ES-I3 (cell line): ENCODE results near the gene ZNF584.
"Not testable (repeated sequence)": the region's sequence is repeated elsewhere in the genome, so short reads cannot be mapped to it uniquely, and the experiment has no call there.

Source experiments
- H3K36me3 ChIP-seq: 2 replicates; pipeline ENCODE4 v1.6.1; 2013; ENCODE audit warnings: mild to moderate bottlenecking, low read length, control low read depth, moderate library complexity; ENCODE audit not compliant: insufficient read depth
- H3K4me1 ChIP-seq: 2 replicates; pipeline ENCODE4 v1.6.1; 2013; ENCODE audit warnings: mild to moderate bottlenecking, control low read depth, low read length; ENCODE audit not compliant: insufficient read depth
- H3K9ac ChIP-seq: 2 replicates; pipeline ENCODE4 v1.6.1; 2013; ENCODE audit warnings: low read depth, mild to moderate bottlenecking, low read length, moderate library complexity
- H3K9me3 ChIP-seq: 2 replicates; pipeline ENCODE4 v1.6.1; 2013; ENCODE audit warnings: mild to moderate bottlenecking, low read length, moderate library complexity; ENCODE audit not compliant: control insufficient read depth, insufficient read depth

Gene ZNF584

DNA sequence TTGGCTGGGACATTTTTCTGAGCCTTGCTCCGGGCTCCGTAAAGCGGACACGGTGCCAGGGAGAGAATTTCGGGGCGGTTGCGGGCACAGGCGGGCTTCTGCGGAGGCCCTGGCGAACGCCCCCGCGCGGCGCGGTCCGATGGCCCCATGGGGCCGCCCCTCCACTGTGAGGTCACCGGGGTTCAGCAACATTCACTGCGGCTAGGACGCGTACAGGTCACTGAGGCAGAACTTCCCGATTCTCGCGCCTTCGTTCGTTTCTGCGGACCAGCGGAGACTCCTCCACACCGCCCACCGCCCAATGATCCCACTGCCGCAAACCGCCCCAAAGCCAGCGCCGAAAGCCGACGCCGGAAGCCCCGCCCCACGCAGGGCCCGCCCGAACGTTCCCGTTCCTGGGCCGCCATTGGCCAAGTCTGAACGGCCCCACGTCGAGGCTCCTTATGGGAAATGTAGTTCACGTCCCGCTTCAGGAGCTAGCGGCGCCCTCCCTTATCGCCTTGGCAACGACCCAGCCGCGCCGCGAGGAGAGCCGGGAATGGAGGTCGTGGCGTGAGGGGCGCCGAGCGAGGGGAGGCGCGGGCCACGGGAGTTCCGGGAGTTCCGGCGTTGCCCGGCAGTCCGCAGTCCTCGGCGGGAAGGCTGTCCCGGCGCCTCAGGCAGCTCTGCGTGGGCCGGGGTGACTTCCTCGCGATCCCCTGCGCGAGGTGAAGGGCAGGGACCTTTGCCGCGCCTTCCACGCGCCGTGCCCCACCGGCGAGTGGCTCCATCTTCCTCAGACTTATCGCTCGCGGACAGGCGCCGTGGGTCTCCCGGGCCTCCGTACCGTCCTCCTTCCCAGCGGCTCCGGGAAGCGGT is at the start of gene ZNF584:
Gene ZNF584 (plus strand): TSS at position 498 of the 858 bp plus-strand sequence. CDS start 499 bp downstream, outside the sequence.
- Histone ChIP-seq H3K4me1 (no peaks in the 10 kb centered on the region), H3K9ac (peak within 1 kb of the TSS; percentile 86), H3K9me3 (no peaks in the 10 kb centered on the region), H3K36me3 (no peaks in the 10 kb centered on the region)

- peak overlapping the region; percentile 82 for H3K9ac ChIP-seq
- no peaks in the 10 kb centered on the region for H3K9me3 ChIP-seq
- H3K4me1 ChIP-seq = no peaks in the 10 kb centered on the region; the same call in 1 of the 2 replicates
- no peaks in the 10 kb centered on the region for H3K36me3 ChIP-seq
Measured at GRCh38 chr19:58361900-58362271, 46.6 kb upstream of the ZNF584 start.

DNA sequence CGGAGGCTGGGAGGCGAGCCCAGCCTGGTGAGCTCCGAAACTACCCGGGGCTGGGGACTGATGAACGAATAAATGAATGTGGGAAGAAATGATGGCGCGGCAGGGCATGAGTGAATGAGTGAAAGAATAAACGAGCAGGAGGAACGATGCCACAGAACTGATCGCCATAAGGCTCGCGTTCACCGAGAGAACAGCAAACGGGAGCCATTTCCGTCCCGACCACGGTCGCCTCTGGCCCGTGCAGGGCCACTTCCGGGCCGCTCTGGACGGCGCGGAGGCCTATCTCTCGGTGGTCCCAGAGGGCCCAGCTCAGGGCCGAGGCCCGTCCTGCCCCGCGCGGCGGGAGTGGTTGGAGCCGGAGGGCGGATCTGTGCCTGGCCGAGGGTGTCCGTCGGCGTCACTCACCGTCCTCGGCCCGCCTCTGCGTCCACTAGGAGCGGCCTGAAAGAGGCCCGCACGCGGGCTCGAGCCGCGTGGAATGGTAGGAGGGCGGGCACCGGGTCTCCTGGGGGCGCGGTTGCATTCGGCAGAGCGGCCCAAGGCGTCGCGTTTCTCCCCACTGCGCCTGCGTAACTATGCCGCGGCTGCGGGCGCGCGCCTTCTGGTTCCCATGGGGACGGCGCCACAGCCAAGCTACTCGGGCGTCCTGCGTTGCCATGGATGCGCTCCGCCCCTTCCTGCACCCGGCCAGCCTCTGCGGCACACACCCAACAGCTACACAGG is 46.0 kb upstream of the ZNF584 start, which contains the start of gene ZNF497:
Gene ZNF497 (minus strand): TSS at position 480 of the 723 bp plus-strand sequence. CDS start 5,116 bp downstream, outside the sequence.
- Histone ChIP-seq H3K9ac (peak within 1 kb of the TSS; percentile 82), H3K4me1 (no peaks in the 10 kb centered on the region; the same call in 1 of the 2 replicates), H3K36me3 (no peaks in the 10 kb centered on the region), H3K9me3 (no peaks in the 10 kb centered on the region)

- no peaks in the 10 kb centered on the region for H3K9me3 ChIP-seq
- H3K4me1 ChIP-seq = no peaks in the 10 kb centered on the region
Measured at GRCh38 chr19:58364146-58364545, 44.3 kb upstream of the ZNF584 start.

GRCh38 chr19:58366585-58367430 is 41.6 kb upstream of the ZNF584 start:
- no peaks in the 10 kb centered on the region for H3K4me1 ChIP-seq
- no peaks in the 10 kb centered on the region for H3K36me3 ChIP-seq
- no peak overlapping the region for H3K9ac ChIP-seq
- H3K9me3 ChIP-seq = no peaks in the 10 kb centered on the region

More at GRCh38 chr19:58364146-58364545, 44.3 kb upstream of the ZNF584 start:
- Histone ChIP-seq H3K9ac (no peak overlapping the region), H3K36me3 (no peaks in the 10 kb centered on the region)

DNA sequence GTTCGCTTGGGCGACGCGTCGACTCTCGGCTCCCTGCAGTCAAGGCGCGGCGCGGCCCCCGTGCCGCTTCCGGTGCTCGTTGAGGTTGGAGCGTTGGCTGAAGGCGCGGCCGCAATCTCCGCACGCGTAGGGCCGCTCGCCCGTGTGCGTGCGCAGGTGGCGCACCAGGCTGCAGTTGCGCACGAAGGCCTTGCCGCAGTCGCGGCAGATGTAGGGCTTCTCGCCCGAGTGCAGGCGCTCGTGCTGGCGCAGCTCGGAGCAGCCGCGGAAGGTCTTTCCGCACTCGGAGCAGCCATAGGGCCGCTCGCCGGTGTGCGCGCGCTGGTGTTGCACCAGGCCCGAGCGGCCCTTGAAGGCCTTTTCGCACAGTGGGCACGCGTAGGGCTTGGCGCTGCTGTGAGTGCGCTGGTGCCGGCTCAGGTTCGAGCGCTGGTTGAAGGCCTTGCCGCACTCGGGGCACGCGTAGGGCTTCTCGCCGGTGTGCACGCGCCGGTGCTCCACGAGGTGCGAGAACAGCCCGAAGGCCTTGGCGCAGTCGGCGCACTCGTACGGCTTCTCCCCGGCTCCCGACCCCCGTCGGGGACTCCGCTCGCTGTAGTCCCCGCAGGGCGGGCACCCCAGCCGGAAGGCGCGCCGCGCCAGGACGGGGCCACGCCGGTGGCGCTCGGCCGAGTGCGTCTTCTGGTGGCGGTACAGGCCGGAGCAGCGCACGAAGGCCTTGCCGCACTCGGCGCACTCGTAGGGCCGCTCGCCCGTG is 40.6 kb upstream of the ZNF584 start:
- Histone ChIP-seq H3K9me3 (no peaks in the 10 kb centered on the region), H3K36me3 (no peaks in the 10 kb centered on the region), H3K4me1 (no peaks in the 10 kb centered on the region), H3K9ac (no peak overlapping the region)

DNA sequence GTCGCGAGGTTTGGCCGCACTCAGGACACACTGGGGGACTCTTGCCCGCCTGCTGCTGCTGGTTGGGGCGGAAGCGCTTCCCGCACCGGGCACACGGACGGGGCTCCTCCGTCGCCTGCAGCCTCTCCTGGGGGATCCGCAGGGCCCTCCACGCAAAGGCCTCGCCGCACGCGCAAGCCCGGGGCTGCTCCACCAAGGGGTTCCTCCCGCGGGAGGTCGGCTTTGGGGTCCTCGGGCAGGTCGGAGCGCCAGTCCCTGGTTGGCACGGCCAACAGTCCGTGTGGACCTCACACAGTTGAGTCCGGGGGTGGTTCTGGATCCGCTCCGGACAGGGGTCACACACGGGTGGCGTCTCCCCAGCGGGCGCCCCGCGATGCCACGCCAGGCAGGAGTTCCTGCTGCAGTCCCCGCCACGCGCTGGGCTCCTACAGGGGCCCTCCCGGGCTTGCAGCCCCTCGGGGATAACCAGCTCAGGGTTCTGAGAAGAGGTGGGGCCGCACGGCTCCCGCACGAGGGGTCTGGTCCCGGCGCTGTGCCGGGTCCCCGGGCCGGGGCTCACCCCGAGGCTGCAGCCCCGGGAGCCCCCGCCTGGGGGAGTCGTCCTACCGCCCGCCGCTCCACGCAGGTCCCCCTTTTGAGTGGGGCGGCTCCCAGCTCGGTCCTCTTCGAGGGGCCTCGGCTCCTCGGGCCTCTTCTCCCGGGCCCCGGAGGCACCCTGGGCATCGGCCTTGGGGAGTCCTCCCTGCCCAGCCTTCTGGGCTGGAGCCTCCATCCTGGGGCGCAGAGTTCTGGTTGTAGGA is 39.7 kb upstream of the ZNF584 start:
- Histone ChIP-seq H3K9ac (no peak overlapping the region), H3K36me3 (no peaks in the 10 kb centered on the region), H3K4me1 (no peaks in the 10 kb centered on the region), H3K9me3 (no peaks in the 10 kb centered on the region)

- H3K9ac ChIP-seq = no peak overlapping the region
- no peaks in the 10 kb centered on the region for H3K4me1 ChIP-seq
Measured at GRCh38 chr19:58372311-58373133, 35.9 kb upstream of the ZNF584 start.

GRCh38 chr19:58374200-58374599 is 34.2 kb upstream of the ZNF584 start:
- Histone ChIP-seq H3K9me3 (no peaks in the 10 kb centered on the region), H3K9ac (no peak overlapping the region), H3K4me1 (no peaks in the 10 kb centered on the region), H3K36me3 (no peaks in the 10 kb centered on the region)

More at GRCh38 chr19:58372311-58373133, 35.9 kb upstream of the ZNF584 start:
- Histone ChIP-seq H3K36me3 (no peaks in the 10 kb centered on the region), H3K9me3 (no peaks in the 10 kb centered on the region)

DNA sequence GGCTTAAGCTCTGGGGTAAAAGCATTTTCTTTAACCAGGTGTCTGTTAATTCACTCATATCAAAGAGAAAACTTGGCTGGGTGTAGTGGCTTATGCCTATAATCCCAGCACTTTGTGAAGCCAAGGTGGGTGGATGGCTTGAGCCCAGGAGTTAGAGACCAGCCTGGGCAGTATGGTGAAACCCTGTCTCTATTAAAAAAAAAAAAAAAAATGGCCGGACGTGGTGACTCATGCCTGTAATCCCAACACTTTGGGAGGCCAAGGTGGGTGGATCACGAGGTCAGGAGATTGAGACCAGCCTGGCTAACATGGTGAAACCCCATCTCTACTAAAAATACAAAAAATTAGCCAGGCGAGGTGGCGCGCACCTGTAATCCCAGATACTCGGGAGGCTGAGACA is 31.7 kb upstream of the ZNF584 start:
- H3K4me1 ChIP-seq, H3K9ac ChIP-seq, H3K9me3 ChIP-seq, H3K36me3 ChIP-seq: not testable (repeated sequence)

GRCh38 chr19:58379246-58379645 is 29.2 kb upstream of the ZNF584 start:
- no peaks in the 10 kb centered on the region for H3K36me3 ChIP-seq
- no peak overlapping the region for H3K9ac ChIP-seq
- H3K4me1 ChIP-seq = no peaks in the 10 kb centered on the region
- no peaks in the 10 kb centered on the region for H3K9me3 ChIP-seq

- H3K4me1 ChIP-seq = no peaks in the 10 kb centered on the region
- H3K9ac ChIP-seq = peak overlapping the region; percentile 95
- H3K9me3 ChIP-seq = no peaks in the 10 kb centered on the region
- no peaks in the 10 kb centered on the region for H3K36me3 ChIP-seq
Measured at GRCh38 chr19:58380037-58380661, 28.3 kb upstream of the ZNF584 start.
